GM21367 (cell line): ENCODE data around the gene RABL6.
A peak's percentile ranks its signal among the peaks of the same experiment; 100 is the strongest.
"Not testable (repeated sequence)": the region's sequence is repeated elsewhere in the genome, so short reads cannot be mapped to it uniquely, and the experiment has no call there.

Experiments used
- ATAC-seq: cut with Tn5 transposase; IDR thresholded peaks from one replicate; pipeline ENCODE4 v1.9.1; 2021; ENCODE audit not compliant: unreplicated experiment

Gene RABL6

DNA sequence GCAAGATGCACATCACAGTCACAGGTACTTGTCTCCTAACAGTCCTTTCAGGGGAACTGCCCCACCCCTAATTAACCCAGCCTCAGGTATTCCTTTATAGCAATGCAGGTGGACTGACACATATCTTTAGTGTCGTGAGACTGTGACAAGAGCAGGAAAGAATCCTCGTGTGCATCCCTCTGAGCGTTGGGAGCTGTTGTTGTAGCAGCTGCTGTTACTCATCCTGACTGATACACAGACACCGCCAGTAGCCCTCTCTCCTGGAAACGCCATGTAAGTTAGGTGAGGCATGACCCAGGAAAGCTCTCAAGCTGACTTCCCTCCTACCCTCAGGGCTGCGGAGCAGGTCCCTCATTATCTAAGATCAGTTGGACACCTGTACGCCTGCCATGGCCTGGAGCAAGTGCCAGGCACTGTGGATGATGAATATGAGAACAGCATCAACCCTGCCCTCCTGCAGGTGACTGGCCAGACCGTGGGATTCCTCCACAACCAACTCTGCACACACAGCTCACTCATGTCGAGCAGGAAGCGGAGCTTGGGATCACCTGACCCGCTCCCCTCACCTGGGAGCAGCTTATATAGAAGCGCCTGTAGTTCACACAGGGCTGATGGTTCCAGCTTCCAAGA lies 33.2 kb upstream of the RABL6 start:
- no peak for ATAC-seq

DNA sequence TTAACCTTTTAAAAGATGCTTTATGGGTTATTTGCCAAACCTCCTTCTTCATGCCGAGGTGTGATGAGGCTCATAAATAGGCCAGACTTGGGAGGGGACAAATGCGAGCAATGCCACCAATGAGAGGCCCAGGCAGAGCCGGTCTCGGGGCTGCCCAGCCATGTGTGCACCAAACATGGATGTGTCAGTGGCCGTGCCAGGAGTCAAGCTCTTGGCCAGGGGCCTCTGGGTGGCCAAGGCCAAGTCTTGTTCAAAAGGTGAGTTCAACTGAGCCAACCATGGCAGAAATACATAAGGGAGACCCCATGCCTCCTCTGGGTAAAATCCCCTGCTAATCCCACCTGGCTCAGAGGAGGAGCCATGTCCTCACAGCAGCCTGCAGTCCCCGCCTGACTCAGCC lies 32.6 kb upstream of the RABL6 start:
- no peak for ATAC-seq

DNA sequence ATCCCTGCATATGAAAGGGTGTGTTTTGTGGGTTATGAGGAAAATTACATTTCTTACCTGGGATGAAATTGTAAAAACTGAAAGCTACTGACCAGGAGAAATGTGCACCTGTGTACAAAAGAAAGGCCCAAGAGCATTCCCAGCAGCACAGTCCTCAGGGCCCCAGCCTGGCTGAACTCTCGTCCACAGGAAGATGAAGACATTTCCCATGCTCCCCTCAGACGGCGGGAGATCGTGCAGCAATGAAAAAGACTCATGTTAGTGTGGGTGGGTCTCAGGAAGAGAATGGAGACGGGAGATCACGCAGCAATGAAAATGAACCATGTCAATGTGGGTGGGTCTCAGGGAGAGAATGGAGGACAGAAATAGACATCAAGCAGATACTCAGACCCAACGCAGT lies 30.8 kb upstream of the RABL6 start:
- no peak for ATAC-seq

DNA sequence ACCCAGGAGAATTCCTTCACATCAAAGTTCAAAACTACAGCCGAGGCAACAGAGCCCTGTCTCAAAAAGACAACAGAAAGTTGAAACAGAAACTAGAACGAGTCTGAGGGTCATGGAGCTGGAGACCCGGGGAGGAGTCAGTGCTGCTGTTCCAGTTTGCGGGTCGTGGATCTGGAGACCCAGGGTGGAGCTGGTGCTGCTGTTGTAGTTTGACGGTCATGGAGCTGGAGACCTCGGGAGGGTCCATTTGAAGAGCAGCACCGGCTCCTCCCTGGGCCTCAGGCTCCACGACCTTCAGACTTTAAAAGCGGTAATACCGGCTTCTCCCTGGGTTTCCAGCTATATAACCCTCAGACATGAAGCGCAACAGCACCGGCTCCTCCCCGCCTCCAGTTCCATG lies 30.4 kb upstream of the RABL6 start:
- ATAC-seq, result no peak

DNA sequence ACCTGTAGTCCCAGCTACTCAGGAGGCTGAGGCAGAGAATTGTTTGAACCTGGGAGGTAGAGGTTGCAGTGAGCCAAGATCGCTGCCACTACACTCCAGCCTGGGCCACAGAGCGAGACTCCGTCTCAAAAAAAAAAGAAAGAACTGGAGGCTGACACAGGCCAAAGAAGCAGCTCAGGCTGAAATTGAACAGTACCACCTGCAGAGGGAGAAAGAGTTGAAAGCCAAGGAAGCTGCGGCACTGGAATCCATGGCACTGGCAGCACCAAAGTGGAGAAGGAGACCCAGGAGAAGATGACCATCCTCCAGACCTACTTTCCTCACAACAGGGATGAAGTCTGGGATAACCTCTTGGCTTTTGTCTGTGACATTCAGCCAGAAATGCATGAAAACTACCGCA lies 27.9 kb upstream of the RABL6 start:
- no peak for ATAC-seq

DNA sequence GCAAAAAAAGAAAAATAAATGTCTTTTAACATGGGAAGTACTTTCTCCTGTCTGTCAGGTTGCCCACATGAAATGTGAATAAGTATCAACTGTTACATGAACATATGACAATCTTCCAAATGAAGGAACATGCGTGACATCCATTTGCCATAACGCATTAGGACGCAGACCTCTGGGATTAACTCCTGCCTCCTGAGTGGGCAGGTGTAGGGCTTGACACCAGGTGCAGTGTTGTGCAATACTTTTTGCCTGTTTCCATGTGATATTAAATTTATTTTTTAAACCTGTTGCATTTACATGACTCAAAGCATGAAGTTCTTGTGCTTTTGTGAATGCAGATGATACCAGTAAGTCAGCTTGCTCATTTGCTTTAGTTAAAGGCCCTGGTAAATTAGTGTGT lies 25.3 kb upstream of the RABL6 start:
- no peak for ATAC-seq

DNA sequence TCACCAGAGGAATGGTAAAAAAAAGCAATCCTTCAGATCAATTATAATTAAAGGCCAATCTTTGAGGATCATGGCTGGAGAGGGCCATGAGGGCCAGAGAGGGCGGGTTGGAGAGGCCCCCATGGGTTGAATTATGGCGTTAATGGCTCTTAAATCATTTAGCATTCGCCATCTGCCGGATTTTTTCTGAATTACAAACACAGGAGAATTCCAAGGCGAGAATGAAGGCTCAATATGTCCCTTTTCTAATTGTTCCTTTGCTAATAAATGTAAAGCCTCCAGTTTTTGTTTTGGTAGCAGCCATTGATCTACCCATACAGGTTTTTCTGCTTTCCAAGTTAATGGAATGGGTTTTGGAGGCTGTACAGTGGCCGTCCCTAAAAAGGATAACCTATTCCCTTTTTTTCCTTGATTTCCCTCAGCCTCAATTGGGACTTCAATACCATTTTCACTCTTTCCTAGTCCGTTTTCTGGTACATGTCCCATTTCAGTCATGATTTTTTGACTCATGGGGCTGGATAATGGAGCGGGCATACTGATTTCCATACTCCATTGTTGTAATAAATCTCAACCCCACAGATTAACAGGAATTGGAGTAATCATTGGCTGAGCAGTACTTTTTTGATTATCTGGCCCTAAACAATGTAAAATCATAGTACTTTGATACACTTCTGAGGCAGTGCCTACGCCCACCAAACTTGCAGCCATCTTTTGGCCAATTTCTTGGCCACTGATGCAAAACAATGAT lies 23.3 kb upstream of the RABL6 start:
- ATAC-seq, result no peak

DNA sequence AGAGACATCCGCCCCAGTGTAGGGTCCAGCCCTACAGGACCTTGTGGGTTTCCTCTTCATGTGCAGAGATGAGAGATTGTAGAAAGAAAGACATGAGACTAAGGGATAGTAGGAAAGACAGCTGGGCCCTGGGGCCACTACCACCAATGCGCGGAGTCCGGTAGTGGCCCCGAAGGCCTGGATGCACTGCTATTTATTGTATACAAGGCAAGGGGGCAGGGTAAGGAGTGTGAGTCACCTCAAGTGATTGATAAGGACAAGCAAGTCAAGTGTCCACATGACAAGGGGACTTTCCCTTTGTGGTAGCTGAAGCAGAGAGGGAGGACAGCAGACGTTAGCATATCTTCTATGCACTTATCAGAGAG lies 22.8 kb upstream of the RABL6 start:
- no peak for ATAC-seq

DNA sequence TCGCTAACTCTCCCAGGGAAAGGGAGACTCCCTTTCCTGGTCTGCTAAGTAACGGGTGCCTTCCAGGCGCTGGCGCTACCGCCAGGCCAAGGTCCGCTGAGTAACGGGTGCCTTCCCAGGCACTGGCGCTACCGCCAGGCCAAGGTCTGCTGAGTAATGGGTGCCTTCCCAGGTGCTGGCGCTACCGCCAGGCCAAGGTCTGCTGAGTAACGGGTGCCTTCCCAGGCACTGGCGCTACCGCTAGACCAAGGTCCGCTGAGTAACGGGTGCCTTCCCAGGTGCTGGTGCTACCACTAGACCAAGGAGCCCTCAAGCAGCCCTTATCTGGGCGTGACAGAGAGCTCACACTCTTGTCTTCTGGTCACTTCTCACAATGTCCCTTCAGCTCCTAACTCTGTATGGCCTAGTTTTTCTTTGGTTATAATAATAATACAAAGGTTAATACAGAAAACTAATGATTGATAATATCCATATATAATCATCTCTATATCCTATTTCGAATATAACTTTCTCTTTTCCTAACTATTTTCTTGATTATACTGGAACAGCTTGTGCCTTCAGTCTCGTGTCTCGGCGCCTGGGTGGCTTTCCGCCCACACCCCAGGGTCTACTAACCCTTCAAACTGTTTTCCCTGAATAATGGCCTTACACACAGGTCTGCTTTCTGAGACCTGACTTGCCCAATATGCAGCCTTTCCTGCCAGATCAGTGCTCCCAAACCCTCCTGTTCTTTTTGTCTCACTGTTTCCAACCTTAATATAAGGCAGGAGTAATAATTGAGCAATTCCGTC lies 22.0 kb upstream of the RABL6 start:
- ATAC-seq, result not testable (repeated sequence)

DNA sequence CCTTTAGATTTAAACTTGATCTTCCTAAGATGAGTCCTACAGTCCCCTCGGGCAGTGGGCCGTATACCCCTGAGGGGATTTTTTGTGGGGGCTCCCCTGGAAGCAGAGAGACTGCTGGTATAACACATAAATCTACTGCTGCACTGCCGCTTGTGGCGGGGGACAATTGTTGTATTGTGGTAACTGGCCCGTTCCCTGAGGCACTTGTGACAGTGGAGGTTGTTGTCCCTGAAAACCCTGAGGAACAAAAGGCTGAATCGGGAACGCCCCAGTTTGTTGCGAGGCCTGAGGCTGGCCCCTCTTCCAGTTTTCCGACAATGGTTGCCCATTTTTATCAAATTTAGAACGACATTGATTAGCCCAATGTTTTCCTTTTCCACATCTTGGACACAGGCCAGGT lies 21.3 kb upstream of the RABL6 start:
- ATAC-seq, result no peak

DNA sequence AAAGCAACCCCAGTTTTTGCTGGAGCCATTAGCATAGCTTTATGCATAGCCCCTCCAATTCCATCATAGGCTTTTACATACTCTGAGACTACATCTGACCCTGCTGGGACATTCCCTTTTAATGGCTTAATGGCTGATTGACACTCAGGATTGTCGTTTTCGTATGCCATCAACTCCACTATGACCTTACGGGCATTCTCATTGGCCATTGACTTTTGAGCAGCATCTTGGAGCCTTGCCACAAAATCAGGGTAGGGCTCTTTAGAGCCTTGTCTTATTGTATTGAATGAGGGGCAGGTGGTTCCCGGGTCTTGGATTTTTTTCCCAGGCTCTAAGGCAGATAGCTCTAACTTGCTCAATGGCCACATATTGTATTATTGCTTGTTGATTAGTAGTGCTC lies 20.8 kb upstream of the RABL6 start:
- not testable (repeated sequence) for ATAC-seq

DNA sequence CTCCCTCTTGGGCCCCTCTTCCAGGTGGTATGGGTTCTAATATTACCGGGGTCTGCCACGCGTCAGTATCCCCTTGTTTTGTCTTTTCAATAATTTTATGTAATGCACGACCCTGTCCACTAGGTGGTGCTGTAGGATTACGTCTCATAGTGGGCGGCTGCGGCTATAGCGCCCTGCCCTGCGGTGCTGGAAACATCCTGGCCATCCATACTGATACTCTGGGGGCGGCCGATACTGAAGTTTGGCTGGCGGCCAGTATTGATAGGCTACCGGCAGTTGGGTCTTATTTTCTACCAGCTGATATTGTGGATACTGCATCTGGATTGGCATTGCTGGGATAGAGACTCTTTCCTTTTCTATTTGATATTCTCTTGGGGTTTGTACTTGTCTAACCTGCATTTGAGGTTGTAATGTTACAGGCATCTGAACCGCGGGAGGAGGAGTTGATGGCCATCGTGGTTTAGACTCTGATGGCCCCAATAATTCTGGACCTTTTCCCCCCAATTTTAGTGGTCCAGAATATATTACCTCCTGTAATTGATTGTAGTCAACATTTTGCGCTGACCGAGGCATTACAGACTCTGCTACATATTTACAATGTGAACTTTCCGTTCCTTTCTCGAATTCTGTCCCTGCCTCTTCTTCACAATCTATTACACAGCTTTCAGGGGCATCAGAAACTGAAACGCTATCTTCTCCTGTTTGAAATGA lies 19.9 kb upstream of the RABL6 start:
- ATAC-seq, result no peak

DNA sequence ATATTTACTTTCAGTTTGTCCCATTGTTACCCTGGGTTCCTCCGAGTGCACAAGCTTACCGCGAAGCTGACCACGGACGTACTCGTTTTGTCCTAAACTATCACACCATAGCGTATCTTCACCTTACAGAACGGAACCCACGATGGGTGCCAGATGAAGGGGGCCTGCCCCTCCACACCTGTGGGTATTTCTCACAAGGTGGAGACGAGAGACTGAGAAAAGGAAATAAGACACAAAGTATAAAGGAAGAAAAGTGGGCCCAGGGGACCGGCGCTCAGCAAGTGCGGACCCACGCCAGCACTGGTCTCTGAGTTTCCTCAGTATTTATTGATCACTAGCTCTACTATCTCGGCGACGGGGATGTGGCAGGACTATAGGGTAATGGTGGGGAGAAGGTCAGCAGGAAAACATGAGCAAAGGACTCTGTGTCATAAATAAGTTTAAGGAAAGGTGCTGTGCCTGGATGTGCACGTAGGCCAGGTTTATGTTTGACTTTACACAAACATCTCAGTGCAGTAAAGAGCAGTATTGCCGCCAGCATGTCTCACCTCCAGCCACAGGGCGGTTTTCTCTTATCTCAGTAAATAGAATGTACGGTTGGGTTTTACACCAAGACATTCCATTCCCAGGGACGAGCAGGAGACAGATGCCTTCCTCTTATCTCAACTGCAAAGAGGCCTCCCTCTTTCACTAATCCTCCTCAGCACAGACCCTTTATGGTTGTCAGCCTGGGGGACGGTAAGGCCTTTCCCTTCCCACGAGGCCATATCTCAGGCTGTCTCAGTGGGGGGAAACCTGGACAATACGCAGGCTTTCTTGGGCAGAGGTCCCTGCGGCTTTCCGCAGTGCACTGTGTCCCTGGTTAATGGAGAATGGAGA lies 18.9 kb upstream of the RABL6 start:
- not testable (repeated sequence) for ATAC-seq

DNA sequence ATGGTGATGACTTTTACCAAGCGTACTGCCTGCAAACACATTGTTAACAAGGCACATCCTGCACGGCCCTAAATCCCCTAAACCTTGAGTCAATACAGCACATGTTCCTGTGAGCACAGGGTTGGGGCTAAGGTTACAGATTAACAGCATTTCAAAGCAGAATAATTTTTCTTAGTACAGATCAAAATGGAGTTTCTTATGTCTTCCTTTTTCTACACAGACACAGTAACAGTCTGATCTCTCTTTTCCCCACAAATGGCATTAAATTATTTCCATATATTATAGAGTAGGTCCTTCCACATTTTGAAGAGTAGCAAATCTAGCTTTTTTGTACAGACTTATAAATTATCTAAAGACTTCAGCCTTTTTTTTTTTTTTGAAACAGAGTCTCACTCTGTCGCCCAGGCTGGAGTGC lies 18.2 kb upstream of the RABL6 start:
- ATAC-seq, result no peak

DNA sequence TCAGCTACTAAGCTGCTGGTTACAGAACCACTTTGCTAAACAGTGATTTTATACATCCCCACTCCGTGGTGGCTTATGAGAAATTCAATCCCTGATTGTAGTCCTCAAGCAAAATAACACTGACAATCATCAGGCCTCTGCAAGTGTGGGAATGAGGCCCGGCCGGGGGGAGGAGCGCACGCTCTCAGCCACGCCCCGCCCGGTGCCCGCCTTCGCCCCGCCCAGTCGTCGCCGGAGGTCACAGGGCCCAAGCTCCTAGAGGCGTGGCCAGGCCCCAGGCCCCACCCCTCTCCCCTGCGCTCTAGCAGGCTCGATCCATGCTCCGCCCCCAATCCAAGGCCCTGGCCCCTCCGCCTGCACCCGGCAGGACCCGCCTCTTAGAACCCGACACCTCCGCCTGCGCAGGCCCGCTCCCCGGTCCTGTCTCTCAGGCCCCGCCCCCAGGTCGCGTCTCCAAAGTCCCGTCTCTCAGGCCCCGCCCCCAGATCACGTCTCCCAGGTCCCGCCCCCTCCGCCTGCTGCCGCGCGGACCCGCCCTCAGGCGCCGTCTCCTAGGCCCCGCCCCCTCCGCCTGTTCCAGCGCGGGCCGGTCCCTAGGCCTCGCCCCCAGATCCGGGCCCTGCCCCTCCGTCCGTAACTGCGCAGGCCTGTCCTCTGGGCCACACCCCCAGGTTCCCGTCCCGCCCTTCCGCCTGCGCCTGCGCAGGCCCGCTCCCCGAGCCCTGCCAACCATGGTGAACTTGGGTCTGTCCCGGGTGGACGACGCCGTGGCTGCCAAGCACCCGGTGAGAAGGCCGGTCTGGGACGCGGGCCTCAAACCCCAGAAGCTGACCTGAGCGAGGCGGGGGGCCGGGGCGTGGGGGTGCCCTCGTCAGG lies 16.9 kb upstream of the RABL6 start, which contains the start of gene TMEM141:
TMEM141 (plus strand) TSS at position 705 of the 876 bp plus-strand sequence; CDS start at position 732, 27 bp downstream.
- ATAC-seq, result peak; percentile 78

DNA sequence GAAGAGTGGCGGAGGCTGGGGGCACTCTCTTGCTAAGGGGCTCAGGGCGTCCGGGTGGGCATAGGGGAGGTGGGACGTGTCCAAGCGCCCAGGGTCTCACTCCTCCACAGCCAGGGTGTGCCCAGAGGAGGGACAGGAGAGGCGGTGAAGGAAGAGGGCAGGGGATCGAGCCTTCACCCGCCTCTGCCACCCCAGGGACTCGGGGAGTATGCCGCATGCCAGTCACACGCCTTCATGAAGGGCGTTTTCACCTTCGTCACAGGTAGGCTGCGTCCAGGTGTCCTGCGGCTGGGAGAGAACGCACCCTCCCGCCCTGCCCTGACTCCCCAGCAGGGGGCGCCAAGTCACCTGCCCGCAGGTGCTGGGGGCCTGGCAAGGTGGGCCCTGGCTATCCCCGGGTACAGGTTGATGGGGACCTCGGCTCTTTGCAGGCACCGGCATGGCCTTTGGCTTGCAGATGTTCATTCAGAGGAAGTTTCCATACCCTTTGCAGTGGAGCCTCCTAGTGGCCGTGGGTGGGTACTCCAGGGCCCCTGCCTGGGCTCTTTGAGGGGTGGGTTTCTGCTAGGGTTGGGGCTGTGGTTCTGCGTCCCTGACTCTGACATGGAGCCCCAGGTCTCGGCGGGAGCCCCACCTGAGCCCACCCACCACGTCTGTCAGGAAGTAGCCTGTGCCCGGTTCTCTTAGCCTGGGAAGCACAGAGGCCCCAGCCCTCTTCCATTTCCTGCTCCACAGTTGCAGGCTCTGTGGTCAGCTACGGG lies 16.1 kb upstream of the RABL6 start:
- peak; percentile 18 for ATAC-seq

DNA sequence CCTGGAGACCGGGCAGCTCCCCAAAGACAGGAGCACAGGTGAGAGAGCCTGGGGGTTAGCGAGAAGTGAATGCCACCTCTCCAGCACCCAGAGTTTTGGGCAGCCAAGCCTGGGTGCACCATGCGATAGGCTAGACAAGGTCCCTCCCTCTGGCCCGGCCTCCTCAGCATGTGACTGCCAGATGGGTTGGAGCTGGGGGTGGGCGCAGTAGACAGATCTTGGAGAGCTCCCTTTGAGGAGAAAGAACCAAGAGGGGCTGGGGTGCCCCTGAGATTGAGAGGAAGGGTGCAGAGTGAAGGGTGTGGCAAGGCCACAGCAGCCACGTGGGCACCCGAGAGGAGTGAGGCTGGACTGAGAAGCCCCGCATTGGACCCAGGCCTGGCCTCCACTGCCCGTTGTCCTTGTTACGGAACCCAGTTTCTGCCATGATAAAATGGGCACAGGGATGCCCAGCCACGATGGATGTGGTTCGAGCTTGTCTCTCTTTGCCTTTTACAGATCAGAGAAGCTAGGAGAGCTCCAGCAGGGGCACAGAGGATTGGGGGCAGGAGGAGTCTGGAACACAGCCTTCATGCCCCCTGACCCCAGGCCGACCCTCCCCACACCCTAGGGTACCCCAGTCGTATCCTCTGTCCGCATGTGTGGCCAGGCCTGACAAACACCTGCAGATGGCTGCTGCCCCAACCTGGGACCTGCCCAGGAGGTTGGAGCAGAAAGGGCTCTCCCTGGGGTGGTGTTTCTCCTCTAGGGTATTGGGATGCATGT lies 15.2 kb upstream of the RABL6 start:
- no peak for ATAC-seq
